Smooth muscle cell (in vitro differentiated cells): ENCODE measurements around the gene LARP7. TPM values are rescaled to one million over a fixed set of nuclear protein-coding genes. Genes with fewer than 3 reads are reported as not detected.
"Not testable (repeated sequence)": the region's sequence is repeated elsewhere in the genome, so short reads cannot be mapped to it uniquely, and the experiment has no call there.

Experiments used
- DNase-seq: peaks from one replicate; lab custom pipeline; 2025; ENCODE audit not compliant: unreplicated experiment; lab: John Stamatoyannopoulos, UW
- H2AFZ ChIP-seq: fragments of 200-600 bp; sonication (generic); 2 replicates; pipeline ENCODE4 v1.6.0; 2016; ENCODE audit warnings: antibody characterized with exemption, low read depth, mild to moderate bottlenecking
- H3F3A ChIP-seq: fragments of 200-600 bp; sonication (generic); 2 replicates; pipeline ENCODE4 v1.6.0; 2017; ENCODE audit warnings: antibody characterized with exemption, low read depth
- H3K27ac ChIP-seq: fragments of 200-600 bp; sonication (generic); 2 replicates; pipeline ENCODE4 v1.5.1; 2016; ENCODE audit warnings: low read depth, mild to moderate bottlenecking
- H3K27me3 ChIP-seq: fragments of 200-600 bp; sonication (generic); 2 replicates; pipeline ENCODE4 v1.6.1; 2016; ENCODE audit warnings: low read depth, mild to moderate bottlenecking
- H3K36me3 ChIP-seq: fragments of 200-600 bp; sonication (generic); 2 replicates; pipeline ENCODE4 v1.5.1; 2016; ENCODE audit warnings: low read depth
- H3K4me1 ChIP-seq: fragments of 200-600 bp; sonication (generic); 2 replicates; pipeline ENCODE4 v1.5.1; 2016; ENCODE audit warnings: low read depth
- H3K4me2 ChIP-seq: fragments of 200-600 bp; sonication (generic); 2 replicates; pipeline ENCODE4 v1.6.0; 2016; ENCODE audit warnings: mild to moderate bottlenecking
- H3K4me3 ChIP-seq: fragments of 200-600 bp; sonication (generic); 2 replicates; pipeline ENCODE4 v1.5.1; 2016; ENCODE audit warnings: mild to moderate bottlenecking
- H3K79me2 ChIP-seq: fragments of 200-600 bp; sonication (generic); 2 replicates; pipeline ENCODE4 v1.6.0; 2016; ENCODE audit warnings: low read depth, mild to moderate bottlenecking
- H3K9ac ChIP-seq: fragments of 200-600 bp; sonication (generic); 2 replicates; pipeline ENCODE4 v1.6.0; 2016; ENCODE audit warnings: low read depth
- H3K9me3 ChIP-seq: fragments of 200-600 bp; sonication (generic); replicated peaks from 2 replicates; pipeline ENCODE4 v1.5.1; 2016; ENCODE audit warnings: low read depth
- H4K20me1 ChIP-seq: fragments of 200-600 bp; sonication (generic); 2 replicates; pipeline ENCODE4 v1.6.0; 2016; ENCODE audit warnings: low read depth
- CTCF ChIP-seq: fragments of 200-600 bp; sonication (generic); IDR thresholded peaks from 2 replicates; pipeline ENCODE4 v1.5.1; 2017; ENCODE audit warnings: borderline replicate concordance, mild to moderate bottlenecking, antibody characterized with exemption; ENCODE audit not compliant: insufficient read depth, poor library complexity, severe bottlenecking
- WGBS: methylation state at CpG from one replicate; pipeline ENCODE4 v1.1.7; 2016; ENCODE audit warnings: low lambda C conversion rate; 5-methylcytosine and 5-hydroxymethylcytosine counted together
- polyA plus RNA-seq: library from polyadenylated mRNA; unstranded; fragments of >200 nt; fragmentation: Nextera tagmentation; extraction: Ambion mirVana; gene quantifications from 2 replicates; pipeline ENCODE4 v1.2.1, GENCODE V29; 2016
- total RNA-seq: library from RNA; depleted of rRNA; stranded (reverse); fragments of >200 nt; gene quantifications from 2 replicates; pipeline ENCODE4 v1.2.3, GENCODE V29; 2014

LARP7 gene
- total and polyA plus RNA-seq, 2 experiments from 2014 or later = 25.2 to 29.4 TPM

GRCh38 chr4:112704322-112704721 is 67.4 kb downstream of the LARP7 start:
- Histone ChIP-seq H3K9ac (no peak overlapping the region), H3F3A (no peaks in the 10 kb centered on the region), H3K36me3 (no peaks in the 10 kb centered on the region), H3K27me3 (peaks cover 38% of the 10 kb centered on the region), H3K27ac (no peak overlapping the region), H3K4me2 (no peak overlapping the region), H3K79me2 (no peaks in the 10 kb centered on the region), H3K4me1 (peaks cover 13% of the 10 kb centered on the region), H4K20me1 (no peaks in the 10 kb centered on the region), H2AFZ (no peak overlapping the region), H3K4me3 (no peak overlapping the region), H3K9me3 (no peaks in the 10 kb centered on the region)
- TF ChIP-seq CTCF = no peak
- 70% methylated on average over 7 of the region's 7 CpGs for whole genome bisulfite sequencing
- no peak for DNase-seq

GRCh38 chr4:112704991-112705845 is 68.3 kb downstream of the LARP7 start:
- Histone ChIP-seq H3F3A (no peaks in the 10 kb centered on the region), H3K9ac (no peak overlapping the region), H3K27me3 (peaks cover 38% of the 10 kb centered on the region), H3K36me3 (no peaks in the 10 kb centered on the region), H3K9me3 (no peaks in the 10 kb centered on the region), H4K20me1 (no peaks in the 10 kb centered on the region), H3K27ac (no peak overlapping the region), H3K79me2 (no peaks in the 10 kb centered on the region), H2AFZ (no peak overlapping the region), H3K4me2 (peak overlapping the region; percentile 70), H3K4me3 (peak overlapping the region; percentile 53), H3K4me1 (peaks cover 13% of the 10 kb centered on the region)
- 3% methylated on average over 20 of the region's 43 CpGs for WGBS
- TF ChIP-seq CTCF = no peak
- DNase-seq = peak; percentile 28

- H3K27me3 ChIP-seq = peaks cover 38% of the 10 kb centered on the region
- H3K4me3 ChIP-seq = peak overlapping the region; percentile 62
- not testable (repeated sequence) for H4K20me1 ChIP-seq, H3K9ac ChIP-seq, H3K9me3 ChIP-seq, H3K36me3 ChIP-seq, DNase-seq, H3K27ac ChIP-seq, H3K79me2 ChIP-seq, H3F3A ChIP-seq
- peak overlapping the region; percentile 98 for H3K4me2 ChIP-seq
- WGBS = 1% methylated on average over 29 of the region's 74 CpGs
- peak overlapping the region; percentile 26 for H2AFZ ChIP-seq
- H3K4me1 ChIP-seq = peaks cover 13% of the 10 kb centered on the region
Measured at GRCh38 chr4:112705891-112706839, 69.2 kb downstream of the LARP7 start.

- H3K27ac ChIP-seq = no peak overlapping the region
- 4% methylated on average over 4 of the region's 4 CpGs for WGBS
- DNase-seq = no peak
- peak overlapping the region; percentile 26 for H2AFZ ChIP-seq
- peak overlapping the region; percentile 62 for H3K4me3 ChIP-seq
- H3K27me3 ChIP-seq = peaks cover 38% of the 10 kb centered on the region
- H3K79me2 ChIP-seq = no peaks in the 10 kb centered on the region
- no peak overlapping the region for H3K9ac ChIP-seq
- peaks cover 13% of the 10 kb centered on the region for H3K4me1 ChIP-seq
- peak overlapping the region; percentile 98 for H3K4me2 ChIP-seq
- no peaks in the 10 kb centered on the region for H4K20me1 ChIP-seq
- no peak for TF ChIP-seq CTCF
- H3K9me3 ChIP-seq = no peaks in the 10 kb centered on the region
- no peaks in the 10 kb centered on the region for H3F3A ChIP-seq
- no peaks in the 10 kb centered on the region for H3K36me3 ChIP-seq
Measured at GRCh38 chr4:112706840-112707207, 69.9 kb downstream of the LARP7 start.
